Measurements from ENCODE around the gene PLCG2. TPM values are rescaled to one million over a fixed set of nuclear protein-coding genes. Genes with fewer than 3 reads are reported as not detected.
"Not testable (repeated sequence)": the region's sequence is repeated elsewhere in the genome, so short reads cannot be mapped to it uniquely, and the experiment has no call there.

PLCG2 gene
- total RNA-seq, 1 donor from 2014 or later = 47.7 TPM

- DNase-seq = no peak
- intact Hi-C loops (cut with DNase I) = no loop called here
- no peaks in the 10 kb centered on the region for H3K9me3 ChIP-seq
- no peaks in the 10 kb centered on the region for H3K36me3 ChIP-seq
- no peak for TF ChIP-seq CTCF (IDR thresholded peaks at IDR 0.05)
- peak in 1 of 2 donors; percentile 30 for ATAC-seq
- H3K27me3 ChIP-seq (ENCODE audit: low read depth) = no peaks in the 10 kb centered on the region
- no peak overlapping the region for H3K27ac ChIP-seq
- H3K4me3 ChIP-seq = no peak overlapping the region
- peaks cover 17% of the 10 kb centered on the region for H3K4me1 ChIP-seq
Measured at GRCh38 chr16:81740169-81740568, 38.9 kb upstream of the PLCG2 start.

GRCh38 chr16:81741430-81741770 lies 37.7 kb upstream of the PLCG2 start:
- intact Hi-C loops (cut with DNase I); ATAC-seq; DNase-seq; H3K27ac ChIP-seq; H3K4me3 ChIP-seq; H3K36me3 ChIP-seq; H3K27me3 ChIP-seq (ENCODE audit: low read depth); H3K9me3 ChIP-seq: not testable (repeated sequence)
- peaks cover 26% of the 10 kb centered on the region for H3K4me1 ChIP-seq

GRCh38 chr16:81744385-81744784 lies 34.7 kb upstream of the PLCG2 start:
- Histone ChIP-seq H3K9me3 (no peaks in the 10 kb centered on the region), H3K27me3 (ENCODE audit: low read depth) (no peaks in the 10 kb centered on the region), H3K27ac (no peak overlapping the region), H3K4me1 (peaks cover 14% of the 10 kb centered on the region), H3K4me3 (no peak overlapping the region), H3K36me3 (no peaks in the 10 kb centered on the region)
- DNase-seq (no peak), ATAC-seq (no peak)
- intact Hi-C loops (cut with DNase I) = no loop called here
- TF ChIP-seq CTCF (IDR thresholded peaks at IDR 0.05) = no peak

GRCh38 chr16:81744911-81745310 lies 34.2 kb upstream of the PLCG2 start:
- no peak overlapping the region for H3K4me3 ChIP-seq
- no peak overlapping the region for H3K27ac ChIP-seq
- H3K27me3 ChIP-seq (ENCODE audit: low read depth) = no peaks in the 10 kb centered on the region
- DNase-seq (no peak), ATAC-seq (no peak)
- no peak for TF ChIP-seq CTCF (IDR thresholded peaks at IDR 0.05)
- no peaks in the 10 kb centered on the region for H3K36me3 ChIP-seq
- intact Hi-C loops (cut with DNase I) = no loop called here
- H3K4me1 ChIP-seq = peaks cover 14% of the 10 kb centered on the region
- H3K9me3 ChIP-seq = no peaks in the 10 kb centered on the region

- Histone ChIP-seq H3K27me3 (ENCODE audit: low read depth) (no peaks in the 10 kb centered on the region), H3K4me3 (peak overlapping the region; percentile 54), H3K36me3 (no peaks in the 10 kb centered on the region), H3K27ac (peak overlapping the region; percentile 63), H3K9me3 (no peaks in the 10 kb centered on the region), H3K4me1 (peaks cover 10% of the 10 kb centered on the region)
- ATAC-seq = peak; percentile 83 to 94
- DNase-seq = peak; percentile 82
- intact Hi-C loops (cut with DNase I) = no loop called here
- TF ChIP-seq CTCF (IDR thresholded peaks at IDR 0.05) = no peak
Measured at GRCh38 chr16:81745704-81746558, 33.2 kb upstream of the PLCG2 start.

- Histone ChIP-seq H3K9me3 (no peaks in the 10 kb centered on the region), H3K4me3 (peak overlapping the region; percentile 54), H3K36me3 (no peaks in the 10 kb centered on the region), H3K4me1 (peaks cover 13% of the 10 kb centered on the region), H3K27me3 (ENCODE audit: low read depth) (no peaks in the 10 kb centered on the region), H3K27ac (no peak overlapping the region)
- DNase-seq (no peak), ATAC-seq (no peak)
- intact Hi-C loops (cut with DNase I) = no loop called here
- TF ChIP-seq CTCF (IDR thresholded peaks at IDR 0.05) = no peak
Measured at GRCh38 chr16:81746566-81746965, 32.5 kb upstream of the PLCG2 start.
